SK-N-SH (cell line): ENCODE results near the gene LRRC34. TPM values are rescaled to one million over a fixed set of nuclear protein-coding genes. Genes with fewer than 3 reads are reported as not detected.

ENCODE experiments used
- CTCF ChIA-PET: fragments of 300-600, 350-600 bp; formaldehyde crosslinking; extraction: SDS; loops from one replicate; lab custom pipeline; 2021; lab: Yijun Ruan, JAX
- POLR2A ChIA-PET: fragments of 350-600 bp; sonication (Branson Sonifier 250); formaldehyde crosslinking; extraction: SDS; loops from one replicate; lab custom pipeline; 2020; ENCODE audit warnings: antibody characterized with exemption, inconsistent platforms; lab: Yijun Ruan, JAX
- DNase-seq: peaks from one replicate; pipeline ENCODE4 v3.0.0; 2012
- H2AFZ ChIP-seq: fragments of 200-600 bp; sonication (generic); 2 replicates; pipeline ENCODE4 v1.8.1; 2016; ENCODE audit warnings: antibody characterized with exemption, mild to moderate bottlenecking, low read depth
- H3F3A ChIP-seq: fragments of 200-600 bp; sonication (generic); replicated peaks from 2 replicates; pipeline ENCODE3; 2016; ENCODE audit warnings: antibody characterized with exemption, mild to moderate bottlenecking; ENCODE audit not compliant: insufficient read depth
- H3K27ac ChIP-seq, 2 experiments: fragments of 200-500 bp in 1 of 2; fragments of 200-600 bp in 1 of 2; sonication (Bioruptor generic) in 1 of 2; sonication (generic), shearing (Covaris generic) in 1 of 2; 2 replicates each; pipeline versions ENCODE4 v1.5.1 to v1.6.1; 2014 to 2016; ENCODE audit warnings: low read depth in 2 of 2, inconsistent platforms in 1 of 2, low read length in 1 of 2, mild to moderate bottlenecking in 1 of 2, mixed read lengths in 1 of 2
- H3K27me3 ChIP-seq: fragments of 200-600 bp; sonication (generic), shearing (Covaris generic); 2 replicates; pipeline ENCODE4 v1.6.1; 2016; ENCODE audit warnings: mixed run types; ENCODE audit not compliant: insufficient read depth
- H3K36me3 ChIP-seq, 2 experiments: fragments of 200-500 bp in 1 of 2; fragments of 200-600 bp in 1 of 2; sonication (Bioruptor generic) in 1 of 2; sonication (generic) in 1 of 2; replicated peaks in 1 of 2; 2 replicates each; pipeline versions ENCODE3 to v1.5.1; 2014 to 2016; ENCODE audit warnings: low read length in 1 of 2, mild to moderate bottlenecking in 1 of 2; ENCODE audit not compliant: insufficient read depth in 2 of 2, control insufficient read depth in 1 of 2
- H3K4me1 ChIP-seq, 2 experiments: fragments of 200-500 bp in 1 of 2; fragments of 200-600 bp in 1 of 2; sonication (Bioruptor generic) in 1 of 2; sonication (generic), shearing (Covaris generic) in 1 of 2; 2 replicates each; pipeline versions ENCODE4 v1.5.1 to v1.6.1; 2014 to 2016; ENCODE audit warnings: low read depth in 1 of 2, low read length in 1 of 2, mixed run types in 1 of 2; ENCODE audit not compliant: insufficient read depth in 2 of 2, control insufficient read depth in 1 of 2
- H3K4me2 ChIP-seq: fragments of 200-600 bp; sonication (generic), shearing (Covaris generic); 2 replicates; pipeline ENCODE4 v1.6.1; 2017; ENCODE audit warnings: mixed run types
- H3K4me3 ChIP-seq, 2 experiments: fragments of 200-500 bp in 1 of 2; fragments of 200-600 bp in 1 of 2; sonication (Bioruptor generic) in 1 of 2; sonication (generic), shearing (Covaris generic) in 1 of 2; 2 replicates each; pipeline versions ENCODE4 v1.5.1 to v1.8.1; 2014 to 2016; ENCODE audit warnings: low read depth in 2 of 2, inconsistent platforms in 1 of 2, low read length in 1 of 2, mild to moderate bottlenecking in 1 of 2, mixed read lengths in 1 of 2, moderate library complexity in 1 of 2
- H3K79me2 ChIP-seq: fragments of 200-600 bp; sonication (generic); 2 replicates; pipeline ENCODE4 v1.8.1; 2017; ENCODE audit warnings: mild to moderate bottlenecking; ENCODE audit not compliant: insufficient read depth
- H3K9ac ChIP-seq: fragments of 200-600 bp; sonication (generic); 2 replicates; pipeline ENCODE4 v1.6.1; 2017; ENCODE audit warnings: mixed run types
- H3K9me2 ChIP-seq: fragments of 200-600 bp; sonication (generic); 2 replicates; pipeline ENCODE4 v1.6.1; 2017; ENCODE audit warnings: mixed run types
- H3K9me3 ChIP-seq: fragments of 200-600 bp; sonication (generic); 2 replicates; pipeline ENCODE4 v1.6.1; 2017; ENCODE audit warnings: mixed run types, mild to moderate bottlenecking, moderate library complexity
- H4K20me1 ChIP-seq: fragments of 200-600 bp; sonication (generic); 2 replicates; pipeline ENCODE4 v1.6.1; 2017; ENCODE audit warnings: mild to moderate bottlenecking, mixed run types; ENCODE audit not compliant: insufficient read depth
- NFIC ChIP-seq: IDR thresholded peaks from 2 replicates; pipeline ENCODE4 v1.4.0; 2012; ENCODE audit warnings: borderline replicate concordance
- RAD21 ChIP-seq: IDR thresholded peaks from 2 replicates; pipeline ENCODE4 v1.6.1; 2012; ENCODE audit warnings: mild to moderate bottlenecking, low read length
- SMC3 ChIP-seq: IDR thresholded peaks from 2 replicates; pipeline ENCODE4 v1.6.1; 2012; ENCODE audit warnings: low read depth, low read length, improper control_type of control experiment
- WGBS: methylation state at CpG from one replicate; pipeline ENCODE4 v1.1.6; 2017; ENCODE audit warnings: low lambda C conversion rate; 5-methylcytosine and 5-hydroxymethylcytosine counted together
- polyA plus RNA-seq, 3 experiments: library from polyadenylated mRNA; depleted of rRNA; stranded (reverse); fragments of >200 nt; gene quantifications; 2 replicates each; pipeline ENCODE4 v1.2.3, GENCODE V29; 2012
- TF ChIP-seq, protein P1 (sequence below): fragments of 200-600 bp; sonication (generic); IDR thresholded peaks from 2 replicates; pipeline ENCODE4 v1.6.1; 2017; ENCODE audit warnings: antibody characterized with exemption, mild to moderate bottlenecking, moderate library complexity

LRRC34 gene
- polyA plus RNA-seq, 1 of the 3 experiments (the other 2 are of a cell fraction) = 1.6 TPM

GRCh38 chr3:169744366-169745054, 68.2 kb downstream of the LRRC34 start:
- no peak overlapping the region for H3K4me3 ChIP-seq
- WGBS = 60% methylated on average over 1 of the region's 1 CpG
- no peak overlapping the region for H3K9ac ChIP-seq
- H3F3A ChIP-seq = no peaks in the 10 kb centered on the region
- CTCF ChIA-PET = interaction anchor here (0.8 to 2.7 kb wide), 12 partner anchors 10 to 879 kb away, joined by 3 to 13 read pairs (median 4); partner anchors contain the start of gene MYNN
- no peak overlapping the region for H3K4me2 ChIP-seq
- POLR2A ChIA-PET = no interaction called here
- H3K79me2 ChIP-seq = no peaks in the 10 kb centered on the region
- no peak overlapping the region for H3K27ac ChIP-seq
- TF ChIP-seq NFIC (no peak), RAD21 (peak; percentile 66), SMC3 (0 out of 2 replicates have a peak, but pooled peaks have one; percentile 12)
- TF ChIP-seq, protein P1, sequence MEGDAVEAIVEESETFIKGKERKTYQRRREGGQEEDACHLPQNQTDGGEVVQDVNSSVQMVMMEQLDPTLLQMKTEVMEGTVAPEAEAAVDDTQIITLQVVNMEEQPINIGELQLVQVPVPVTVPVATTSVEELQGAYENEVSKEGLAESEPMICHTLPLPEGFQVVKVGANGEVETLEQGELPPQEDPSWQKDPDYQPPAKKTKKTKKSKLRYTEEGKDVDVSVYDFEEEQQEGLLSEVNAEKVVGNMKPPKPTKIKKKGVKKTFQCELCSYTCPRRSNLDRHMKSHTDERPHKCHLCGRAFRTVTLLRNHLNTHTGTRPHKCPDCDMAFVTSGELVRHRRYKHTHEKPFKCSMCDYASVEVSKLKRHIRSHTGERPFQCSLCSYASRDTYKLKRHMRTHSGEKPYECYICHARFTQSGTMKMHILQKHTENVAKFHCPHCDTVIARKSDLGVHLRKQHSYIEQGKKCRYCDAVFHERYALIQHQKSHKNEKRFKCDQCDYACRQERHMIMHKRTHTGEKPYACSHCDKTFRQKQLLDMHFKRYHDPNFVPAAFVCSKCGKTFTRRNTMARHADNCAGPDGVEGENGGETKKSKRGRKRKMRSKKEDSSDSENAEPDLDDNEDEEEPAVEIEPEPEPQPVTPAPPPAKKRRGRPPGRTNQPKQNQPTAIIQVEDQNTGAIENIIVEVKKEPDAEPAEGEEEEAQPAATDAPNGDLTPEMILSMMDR = peak; percentile 55
- no peak overlapping the region for H2AFZ ChIP-seq
- H3K36me3 ChIP-seq = no peaks in the 10 kb centered on the region
- no peak for DNase-seq
- H3K9me2 ChIP-seq = no peaks in the 10 kb centered on the region
- H3K9me3 ChIP-seq = no peaks in the 10 kb centered on the region
- no peaks in the 10 kb centered on the region for H4K20me1 ChIP-seq
- H3K4me1 ChIP-seq = no peaks in the 10 kb centered on the region
- H3K27me3 ChIP-seq = peaks cover 5% of the 10 kb centered on the region; the same call in 1 of the 2 replicates

Other genes starting within 250 kb of the LRRC34 start
- gene MECOM, start 149.2 kb downstream of the LRRC34 start, polyA plus RNA-seq (2012; rRNA removed) = 0.62 and 0.84 TPM in 2 replicates
- gene TERC, start 47.8 kb downstream of the LRRC34 start, polyA plus RNA-seq (2012; rRNA removed) = 0.32 and 0.64 TPM in 2 replicates
- gene ACTRT3, start 43.3 kb downstream of the LRRC34 start, polyA plus RNA-seq (2012; rRNA removed) = 1.2 and 1.6 TPM in 2 replicates
- 9.7 and 11.2 TPM in 2 replicates for gene MYNN, start 39.5 kb downstream of the LRRC34 start, polyA plus RNA-seq (2012; rRNA removed)
- gene LRRIQ4, start within 50 bp of the LRRC34 start, polyA plus RNA-seq (2012; rRNA removed) = not detected in 2 replicates
- gene LRRC31, start 57.0 kb upstream of the LRRC34 start, polyA plus RNA-seq (2012; rRNA removed) = not detected in 2 replicates
- not detected in 2 replicates for gene SAMD7, start 98.7 kb upstream of the LRRC34 start, polyA plus RNA-seq (2012; rRNA removed)
- gene SEC62, start 153.9 kb upstream of the LRRC34 start, polyA plus RNA-seq (2012; rRNA removed) = 15.0 and 21.7 TPM in 2 replicates
- 0.31 and 0.41 TPM in 2 replicates for gene GPR160, start 225.1 kb upstream of the LRRC34 start, polyA plus RNA-seq (2012; rRNA removed)